ENCODE results near the gene C1orf159.
"Not testable (repeated sequence)": the region's sequence is repeated elsewhere in the genome, so short reads cannot be mapped to it uniquely, and the experiment has no call there.

C1orf159 gene

GRCh38 chr1:1148569-1148968, 32.7 kb upstream of the C1orf159 start:
- DNase-seq = no peak

GRCh38 chr1:1148061-1148460, 32.2 kb upstream of the C1orf159 start:
- no peak for DNase-seq

DNA sequence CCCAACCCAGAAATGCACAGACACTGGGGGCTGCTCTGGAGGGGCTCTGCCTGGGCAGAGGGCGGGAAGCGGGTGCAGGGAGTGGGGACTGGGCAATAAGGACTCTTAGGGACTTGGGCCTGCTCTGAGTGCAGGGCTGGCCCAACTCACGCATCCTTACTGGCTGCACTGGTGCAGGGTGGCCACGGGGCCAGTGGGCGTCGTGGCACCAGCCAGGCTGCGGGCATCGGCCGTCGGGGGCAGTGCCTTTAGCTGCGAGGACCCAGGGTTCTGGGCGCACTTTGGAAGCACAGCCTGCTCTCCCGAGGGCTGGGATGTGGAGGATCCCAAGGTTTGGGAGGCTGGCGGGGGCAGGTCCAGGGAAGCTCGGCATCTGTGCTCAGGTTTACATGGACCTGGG, 30.7 kb upstream of the C1orf159 start:
- DNase-seq = no peak

DNA sequence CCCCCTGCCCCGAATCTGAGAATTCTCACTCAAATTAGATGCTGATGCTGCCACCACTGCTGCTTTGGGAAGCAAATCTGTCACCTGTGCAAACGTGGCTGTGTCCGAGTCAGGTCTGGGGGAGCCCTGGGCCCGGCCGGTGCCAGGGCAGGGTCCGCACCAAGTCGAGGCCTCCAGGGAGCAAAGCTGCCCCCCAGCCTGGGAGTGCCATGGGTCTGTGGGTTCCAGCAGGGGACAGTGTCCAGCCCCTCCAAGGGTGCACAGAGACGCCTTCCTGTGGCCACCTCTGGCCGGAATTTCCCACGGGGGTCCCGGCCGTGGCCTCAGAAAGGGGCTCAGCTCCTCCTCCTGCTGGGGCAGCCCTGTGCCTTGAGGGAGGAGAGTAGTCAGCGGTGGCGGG, 30.1 kb upstream of the C1orf159 start:
- DNase-seq = no peak

DNA sequence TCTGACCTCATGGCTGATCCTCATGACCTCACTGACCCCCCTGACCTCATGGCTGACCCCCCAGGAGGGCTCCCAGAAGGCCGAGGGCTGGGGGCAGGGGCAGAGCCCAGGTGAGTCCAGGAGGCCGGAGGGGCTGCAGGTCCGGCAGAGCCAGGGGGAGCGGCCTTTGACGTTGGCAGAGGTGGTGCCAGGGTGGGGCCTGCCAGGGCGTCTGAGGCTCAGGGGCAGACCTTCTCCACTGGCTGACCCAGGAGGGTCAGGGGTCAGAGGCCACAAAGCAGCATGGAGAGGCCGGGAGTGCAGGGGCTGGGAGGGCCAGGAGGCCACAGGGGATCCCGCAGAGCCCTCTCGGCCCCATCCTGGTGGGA, 29.6 kb upstream of the C1orf159 start:
- DNase-seq = no peak

GRCh38 chr1:1144843-1145546, 29.1 kb upstream of the C1orf159 start:
- no peak for DNase-seq

GRCh38 chr1:1144122-1144842, 28.4 kb upstream of the C1orf159 start:
- peak; percentile 46 to 61 for DNase-seq

GRCh38 chr1:1143636-1144035, 27.7 kb upstream of the C1orf159 start:
- no peak for DNase-seq

DNA sequence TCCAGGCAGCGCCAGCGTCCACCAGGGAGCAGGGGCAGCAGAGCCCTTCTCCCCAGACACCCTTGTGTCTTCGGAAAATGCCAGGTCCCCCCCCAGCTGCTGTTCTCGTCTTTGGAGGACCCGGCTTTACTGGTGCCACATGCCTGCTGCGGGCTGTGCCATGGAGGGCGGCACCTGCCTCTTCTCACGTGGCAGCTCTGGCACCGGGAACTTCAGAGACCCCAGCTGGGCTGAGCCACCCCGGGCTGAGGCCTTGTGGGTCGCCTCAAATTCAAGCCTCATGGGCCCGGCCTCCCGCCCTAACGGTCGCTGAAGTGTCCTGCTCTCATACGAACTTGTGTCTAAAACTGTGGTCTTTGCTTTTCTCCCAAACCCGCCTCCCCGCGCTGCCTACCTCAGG, 27.0 kb upstream of the C1orf159 start:
- DNase-seq = no peak

GRCh38 chr1:1142352-1142751, 26.5 kb upstream of the C1orf159 start:
- not testable (repeated sequence) for DNase-seq

GRCh38 chr1:1141911-1142250, 26.0 kb upstream of the C1orf159 start:
- DNase-seq = no peak

DNA sequence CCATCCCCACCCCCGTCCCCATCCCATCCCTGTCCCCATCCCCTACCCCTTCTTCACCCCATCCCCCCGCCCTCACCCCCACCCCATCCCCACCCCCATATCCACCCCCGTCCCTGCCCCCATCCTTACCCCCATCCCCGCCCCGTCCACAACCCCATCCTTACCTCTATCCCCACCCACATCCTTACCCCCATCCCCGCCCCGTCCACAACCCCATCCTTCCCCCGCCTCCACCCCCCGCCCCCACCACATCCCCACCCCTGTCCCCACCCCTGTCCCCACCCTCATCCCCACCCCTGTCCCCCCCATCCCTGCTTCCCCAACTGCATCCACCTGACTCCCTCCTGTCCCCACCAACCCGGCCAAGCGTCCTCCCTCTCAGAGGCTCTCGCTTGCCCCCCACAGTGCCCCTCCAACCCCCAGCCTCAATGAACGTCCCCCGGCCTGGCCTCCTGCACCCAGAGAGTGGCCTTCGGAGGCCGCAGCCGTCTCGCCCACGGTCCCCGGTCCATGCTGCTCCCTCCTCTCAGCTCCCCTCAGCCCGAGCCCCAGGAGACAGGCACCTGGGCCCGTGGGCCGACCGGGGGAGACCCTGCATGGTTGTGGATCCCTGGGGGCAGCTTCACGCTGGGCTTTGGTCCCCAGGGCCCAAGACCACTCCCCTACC, 25.5 kb upstream of the C1orf159 start:
- no peak for DNase-seq

DNA sequence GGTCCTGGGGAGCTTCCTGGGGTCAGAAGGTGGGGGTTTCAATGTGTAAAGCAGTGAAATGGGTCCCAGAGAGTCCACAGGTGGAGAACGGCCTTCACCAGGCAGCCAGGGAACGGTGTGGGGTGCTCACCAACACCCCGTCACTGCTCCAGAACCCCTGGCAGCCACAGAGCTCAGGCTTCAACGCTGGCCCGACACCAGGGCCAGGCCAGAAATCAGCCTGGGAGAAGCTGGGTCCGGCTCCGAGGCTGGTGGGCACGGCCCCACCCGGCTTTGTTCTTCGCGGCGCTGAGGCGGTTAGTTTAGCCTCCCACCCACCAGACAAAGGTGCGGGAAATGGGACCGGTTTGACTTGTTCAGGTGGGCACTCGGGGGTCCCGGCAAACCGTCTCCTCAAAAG, 24.8 kb upstream of the C1orf159 start:
- no peak for DNase-seq

- DNase-seq = peak; percentile 41 to 57
Observed at GRCh38 chr1:1137256-1138045, 21.6 kb upstream of the C1orf159 start.

DNA sequence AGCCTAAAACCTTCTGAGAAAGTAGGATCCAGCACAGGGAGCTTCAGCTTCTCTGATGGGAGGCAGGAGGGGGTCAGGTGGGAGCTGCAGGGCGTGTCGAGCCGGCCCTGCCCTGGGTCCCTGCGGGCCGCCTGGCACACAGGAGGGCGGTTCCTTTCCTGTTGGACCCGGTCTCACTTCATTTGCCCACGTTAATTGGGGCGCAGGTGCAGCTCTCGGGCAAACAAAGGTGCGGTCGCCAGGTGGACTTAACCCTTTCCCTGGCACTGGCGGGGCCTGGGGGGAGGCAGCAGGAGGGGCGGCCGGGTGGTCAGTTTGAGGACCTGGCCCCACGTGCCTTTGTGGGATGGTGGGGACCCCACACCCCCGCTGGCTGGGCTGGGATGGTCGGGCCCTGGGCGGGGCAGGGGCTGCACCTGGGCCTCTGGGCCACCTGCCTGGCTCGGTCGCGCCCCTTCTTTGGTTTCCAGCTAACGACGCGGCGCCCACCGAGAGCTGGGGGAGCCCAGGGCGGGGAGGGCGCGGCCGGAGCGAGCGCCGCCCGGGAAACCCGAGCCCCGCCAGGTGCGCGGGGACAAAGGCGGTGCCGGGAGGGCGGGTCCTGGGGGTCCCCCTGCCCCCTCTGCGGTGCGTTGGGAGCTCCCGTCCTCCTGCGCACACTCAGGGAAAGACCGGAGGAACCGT, 20.8 kb upstream of the C1orf159 start:
- no peak for DNase-seq

DNA sequence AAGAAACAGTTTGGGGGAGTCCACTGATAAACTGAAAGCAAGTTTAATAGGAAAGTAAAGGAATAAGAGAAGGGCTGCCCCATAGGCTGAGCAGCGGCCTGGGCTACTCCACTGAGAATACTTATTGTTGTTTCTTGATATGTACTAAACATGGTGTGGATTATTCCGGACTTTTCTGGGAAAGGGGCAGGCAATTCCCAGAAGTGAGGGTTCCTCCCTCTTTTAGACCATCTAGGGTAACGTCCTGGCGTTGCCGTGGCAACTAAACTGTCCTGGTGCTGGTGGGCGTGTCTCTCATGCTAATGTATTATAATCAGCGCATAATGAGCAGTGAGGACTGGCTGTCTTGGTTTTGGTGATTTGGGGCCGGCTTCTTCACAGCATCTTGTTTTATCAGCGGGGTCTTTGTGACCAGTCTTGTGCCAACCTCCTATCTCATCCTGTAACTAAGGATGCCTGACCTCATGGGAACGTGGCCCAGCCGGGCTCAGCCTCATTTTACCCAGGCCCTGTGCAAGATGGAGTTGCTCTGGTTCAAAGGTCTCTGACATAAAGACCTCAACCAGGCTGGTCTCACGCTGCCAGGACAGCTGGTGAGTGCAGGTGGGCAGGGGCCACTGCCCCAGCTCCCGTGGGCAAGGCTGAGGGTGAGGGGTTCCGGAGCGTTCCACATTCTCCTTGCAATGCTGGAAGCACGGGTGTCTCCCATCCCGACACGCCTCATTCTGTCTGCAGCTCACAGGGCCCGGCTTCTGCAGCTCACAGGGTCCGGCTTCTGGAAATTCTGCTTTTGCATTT, 19.6 kb upstream of the C1orf159 start:
- DNase-seq = no peak

DNA sequence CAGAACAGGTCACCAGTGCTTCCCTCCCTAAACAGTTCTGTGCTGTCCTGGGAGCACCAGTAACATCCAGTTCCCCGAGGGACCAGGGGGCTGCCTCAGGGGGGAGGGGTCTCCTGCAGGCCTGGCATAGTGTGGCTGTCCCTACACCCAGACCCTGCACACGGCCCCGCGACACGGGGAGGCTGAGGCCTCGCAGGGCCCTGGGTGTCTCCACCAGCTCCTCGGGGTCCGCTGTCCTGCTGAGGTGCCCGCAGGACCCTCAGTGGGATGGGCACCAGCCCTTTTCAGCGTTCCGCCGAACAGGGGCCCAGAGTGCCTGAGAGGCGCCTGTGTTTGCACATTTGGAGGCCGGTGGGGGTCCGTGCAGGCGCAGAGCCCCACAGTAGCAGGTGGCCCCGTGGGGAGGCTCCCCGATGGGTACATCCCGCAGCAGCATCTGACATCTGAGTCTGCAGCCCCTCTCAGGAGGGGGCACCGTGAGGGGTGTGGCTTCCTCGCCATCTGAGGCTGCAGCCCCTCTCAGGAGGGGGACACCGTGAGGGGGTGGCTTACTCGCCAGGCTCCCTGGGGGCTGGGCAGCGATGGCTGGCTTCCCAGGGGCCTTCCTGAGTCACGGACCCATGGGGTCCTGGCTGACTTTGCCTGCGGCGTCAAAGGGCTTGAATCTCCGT, 18.5 kb upstream of the C1orf159 start:
- no peak for DNase-seq

DNA sequence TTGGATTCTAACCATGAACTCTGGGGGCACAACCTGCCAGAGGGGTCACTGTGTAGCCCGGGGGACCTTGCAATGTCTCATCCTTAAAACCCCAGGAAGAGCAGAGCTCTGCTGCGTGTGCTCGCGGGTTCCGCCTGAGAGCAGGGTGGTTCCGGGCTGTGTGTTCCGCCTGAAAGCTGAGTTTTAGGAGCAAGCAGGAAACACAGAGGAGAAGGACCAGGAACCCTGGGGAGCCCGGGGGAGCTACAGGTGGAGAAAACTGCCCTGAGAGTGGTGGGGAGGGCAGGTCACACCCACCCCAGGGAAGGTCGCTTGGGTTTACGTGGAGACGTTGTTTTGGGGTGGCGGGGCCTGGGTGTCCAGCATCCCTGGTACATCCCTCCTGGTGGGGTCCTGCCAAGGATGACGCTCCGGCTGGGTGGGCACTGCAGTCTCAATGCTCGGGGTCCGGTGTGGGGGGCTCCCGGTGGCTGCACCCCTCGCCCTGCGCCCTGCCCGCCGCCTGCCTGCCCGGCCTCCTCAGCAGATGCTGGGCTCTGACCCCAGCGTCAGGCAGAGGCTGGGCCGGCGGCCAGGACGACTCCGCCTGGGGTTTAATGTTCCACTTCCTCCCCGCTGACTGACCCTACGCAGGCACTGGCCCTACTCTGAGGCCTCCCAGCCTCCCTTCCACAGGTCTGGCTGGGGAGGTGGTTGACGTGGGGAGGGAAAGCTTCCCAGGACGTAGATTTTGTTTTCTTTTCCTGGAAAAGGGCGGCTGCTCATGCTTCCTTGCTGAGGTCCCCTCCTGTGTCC, 17.3 kb upstream of the C1orf159 start:
- DNase-seq = no peak

DNA sequence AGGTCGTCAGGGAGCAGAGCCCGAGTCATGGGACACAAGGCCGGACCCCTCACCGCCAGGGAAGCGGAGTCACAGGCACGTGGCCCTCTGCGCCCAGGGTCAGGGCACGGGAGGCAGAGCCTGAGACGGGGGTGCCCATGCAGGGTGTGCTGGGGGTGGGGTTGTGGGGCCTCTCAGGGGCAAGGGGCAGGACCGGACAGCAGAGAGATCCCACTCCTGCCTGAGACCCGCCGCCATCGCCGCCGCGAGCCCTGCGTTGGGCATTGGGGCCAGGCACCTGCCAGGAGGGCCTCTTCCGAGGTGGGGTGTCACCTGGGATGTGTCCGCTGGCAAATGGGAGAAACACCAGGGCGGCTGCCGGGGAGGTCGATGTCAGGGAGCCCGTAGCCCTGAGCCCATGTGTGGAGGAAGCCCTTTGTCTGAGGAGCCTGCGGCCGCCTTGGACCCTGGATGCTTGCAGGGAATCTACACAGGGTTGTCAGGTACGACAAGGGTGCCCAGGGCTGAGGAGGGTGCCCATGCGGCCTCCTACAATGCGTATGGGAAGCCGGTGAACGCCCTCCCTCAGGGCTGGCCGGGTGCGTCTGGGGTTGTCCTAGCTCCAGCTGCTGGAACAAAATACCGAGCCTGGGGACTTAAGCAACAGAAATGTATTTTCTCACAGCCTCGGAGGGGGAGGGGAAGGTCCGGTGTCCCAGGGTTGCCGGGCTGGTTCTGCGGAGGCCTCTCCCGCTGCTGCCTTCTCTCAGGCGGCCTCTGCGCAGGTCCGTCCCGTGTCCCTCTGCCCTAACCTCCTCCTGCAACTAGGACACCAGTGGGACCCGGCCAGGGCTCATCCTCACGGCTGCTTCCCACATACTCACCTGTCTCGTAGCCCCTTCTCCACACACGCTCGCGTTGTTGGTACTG, 16.4 kb upstream of the C1orf159 start:
- DNase-seq = no peak
